SU-DHL-6 (cell line): ENCODE results near the gene PICALM.

Experiments
- CTCF ChIP-seq: fragments of 200-600 bp; sonication (generic); IDR thresholded peaks from one replicate; pipeline ENCODE4 v1.5.1; 2017; ENCODE audit warnings: antibody characterized with exemption, mild to moderate bottlenecking, low read length, moderate library complexity; ENCODE audit not compliant: insufficient read depth, poor library complexity, severe bottlenecking
- EZH2phosphoT487 ChIP-seq: fragments of 200-600 bp; sonication (generic), shearing (Covaris generic); conservative IDR thresholded peaks from 2 replicates; pipeline ENCODE4 v1.6.1; 2018; ENCODE audit warnings: mild to moderate bottlenecking, antibody characterized with exemption, low read length, moderate library complexity, mixed read lengths

GRCh38 chr11:86081455-86081854 lies 12.6 kb upstream of the PICALM start:
- TF ChIP-seq CTCF, result no peak
- TF ChIP-seq EZH2phosphoT487, result no peak
